IPS DF 19.7 (cell line): Measurements from ENCODE around the gene ST7.
"Not testable (repeated sequence)": the region's sequence is repeated elsewhere in the genome, so short reads cannot be mapped to it uniquely, and the experiment has no call there.

Experiments used
- DNase-seq: peaks from one replicate; pipeline ENCODE4 v3.0.0-alpha.2; 2013; ENCODE audit warnings: low read depth, low spot score

Gene ST7

GRCh38 chr7:116950889-116951351 lies 2.4 kb upstream of the ST7 start:
- no peak for DNase-seq

DNA sequence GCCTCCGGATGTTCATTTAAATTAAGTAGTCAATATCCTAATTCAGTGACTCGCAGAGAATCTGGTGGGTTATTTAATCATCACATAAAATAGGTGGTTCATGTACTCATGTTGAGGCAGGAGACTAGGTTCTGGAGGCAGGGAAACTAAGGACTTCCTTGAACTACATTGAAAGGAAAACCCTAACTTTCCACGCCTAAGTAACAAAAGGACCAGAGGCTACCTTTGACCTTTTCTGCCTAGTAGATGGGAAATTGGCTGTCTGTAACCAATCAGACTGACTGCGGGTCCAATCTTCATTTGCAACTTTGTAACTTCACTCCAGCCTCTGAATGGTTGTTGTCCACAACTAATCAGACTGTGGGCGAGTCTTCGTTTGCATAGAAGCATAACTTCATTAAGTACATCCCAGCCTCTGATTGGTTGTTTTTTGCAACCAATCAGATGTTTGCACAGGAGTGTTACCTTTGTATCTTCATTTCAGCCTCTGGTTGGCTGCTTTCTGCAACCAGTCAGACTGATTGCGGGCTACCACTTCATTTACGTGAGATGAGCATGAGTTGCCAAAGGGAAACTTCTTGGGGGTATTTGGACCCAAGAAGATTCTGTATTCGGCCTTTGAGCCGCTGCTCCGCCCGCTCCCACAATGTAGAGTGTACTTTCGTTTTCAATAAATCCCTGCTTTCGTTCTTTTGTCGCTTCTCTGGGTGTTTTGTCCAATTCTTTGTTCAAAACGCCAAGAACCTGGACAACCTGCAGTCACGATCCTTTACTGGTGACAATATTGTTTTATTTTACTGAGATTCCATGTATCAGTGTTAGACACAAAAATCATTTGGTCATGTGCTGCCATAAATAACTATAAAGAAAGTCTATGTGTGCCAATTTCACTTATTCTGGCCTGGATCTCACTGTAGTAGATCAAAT lies 1.7 kb upstream of the ST7 start:
- no peak for DNase-seq

- no peak for DNase-seq
Observed at GRCh38 chr7:116952635-116953371, 498 bp upstream of the ST7 start.

DNA sequence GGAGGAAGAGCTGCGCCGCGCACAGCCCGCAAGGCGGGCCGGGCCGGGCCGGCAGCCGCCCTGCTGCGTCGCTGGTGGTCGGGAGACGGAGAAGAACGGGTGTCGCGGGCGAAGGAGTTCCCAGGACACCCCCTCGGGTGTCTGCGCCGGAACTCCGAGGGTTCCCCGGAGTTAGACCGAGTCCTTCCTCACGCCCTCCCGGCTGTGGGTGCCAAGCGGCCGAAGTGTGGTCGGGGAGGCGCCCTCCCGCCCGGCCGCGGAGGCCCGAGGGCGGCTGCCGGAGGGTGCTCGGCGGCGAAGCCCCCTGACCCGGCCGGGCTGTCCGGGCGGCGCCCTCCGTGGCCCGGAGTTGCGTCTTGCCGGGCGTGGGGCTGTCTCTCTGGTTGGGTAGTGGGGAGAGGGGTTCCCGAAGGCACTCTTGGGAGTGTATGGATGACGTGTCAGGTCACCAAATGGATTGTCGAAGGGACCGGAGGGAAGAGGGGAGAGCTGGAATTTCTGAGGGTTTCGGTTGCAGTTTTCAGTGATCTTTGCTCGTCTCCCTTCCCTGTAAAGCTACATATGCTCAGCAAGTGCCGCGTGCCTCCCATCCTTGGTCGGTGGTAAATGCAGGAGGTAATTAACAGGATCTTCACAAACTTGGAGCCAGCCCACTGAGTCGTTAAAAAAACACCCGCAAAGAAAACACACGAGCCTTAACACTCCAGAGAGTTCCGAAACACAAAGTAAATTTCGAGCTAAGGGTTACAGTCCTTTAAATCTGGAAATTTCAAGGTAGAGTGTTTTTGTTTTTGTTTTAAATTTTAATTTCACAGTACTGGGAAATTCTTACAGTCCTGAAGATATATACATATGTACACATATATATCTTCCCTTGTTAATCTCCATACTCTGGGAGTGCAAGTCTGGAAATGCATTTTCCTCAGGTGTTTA lies 871 bp downstream of the ST7 start:
- peak; percentile 83 for DNase-seq

DNA sequence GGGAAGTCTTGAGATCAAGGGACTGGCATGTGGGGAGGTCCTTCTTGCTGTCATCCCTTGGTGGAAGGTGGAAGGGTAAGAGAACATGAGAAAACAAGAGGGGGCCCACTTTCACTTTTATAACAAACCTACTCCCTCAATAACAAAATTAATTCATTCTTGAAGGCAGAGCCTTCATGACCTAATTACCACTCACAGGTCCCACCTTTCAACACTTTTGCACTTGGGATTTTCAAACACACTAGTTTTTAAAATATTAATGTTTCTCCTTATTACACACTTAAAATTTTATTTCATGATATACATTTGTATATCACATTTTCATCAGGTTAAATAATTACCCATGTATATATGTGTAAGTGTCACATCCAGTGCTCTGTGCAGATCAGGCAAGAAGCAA lies 2.0 kb downstream of the ST7 start:
- no peak for DNase-seq

GRCh38 chr7:116955801-116956476 lies 2.6 kb downstream of the ST7 start:
- DNase-seq = no peak

- DNase-seq = no peak
Observed at GRCh38 chr7:116956477-116956804, 3.1 kb downstream of the ST7 start.

- DNase-seq = no peak
Observed at GRCh38 chr7:116957874-116958273, 4.6 kb downstream of the ST7 start.

DNA sequence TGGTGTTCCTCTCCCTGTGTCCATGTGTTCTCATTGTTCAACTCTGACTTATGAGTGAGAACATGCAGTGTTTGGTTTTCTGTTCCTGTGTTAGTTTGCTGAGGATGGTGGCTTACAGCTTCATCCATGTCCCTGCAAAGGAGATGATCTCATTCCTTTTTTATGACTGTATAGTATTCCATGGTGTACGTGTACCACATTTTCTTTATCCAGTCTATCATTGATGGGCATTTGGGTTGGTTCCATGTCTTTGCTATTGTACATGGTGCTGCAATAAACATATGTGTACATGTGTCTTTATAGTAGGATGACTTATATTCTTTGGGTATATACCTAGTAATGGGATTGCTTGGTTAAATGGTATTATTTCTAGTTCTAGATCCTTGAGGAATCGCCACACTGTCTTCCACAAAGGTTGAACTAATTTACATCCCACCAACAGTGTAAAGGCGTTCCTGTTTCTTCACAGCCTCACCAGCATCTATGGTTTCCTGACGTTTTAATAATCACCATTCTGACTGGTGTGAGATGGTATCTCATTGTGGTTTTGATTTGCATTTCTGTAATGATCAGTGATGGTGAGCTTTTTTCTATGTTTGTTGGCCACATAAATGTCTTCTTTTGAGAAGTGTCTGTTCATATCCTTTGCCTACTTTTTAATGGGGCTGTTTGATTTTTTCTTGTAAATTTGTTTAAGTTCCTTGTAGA lies 8.8 kb downstream of the ST7 start:
- not testable (repeated sequence) for DNase-seq

- no peak for DNase-seq
Observed at GRCh38 chr7:116963234-116963633, 9.9 kb downstream of the ST7 start.

GRCh38 chr7:116966601-116967000 lies 13.3 kb downstream of the ST7 start:
- DNase-seq = no peak

- no peak for DNase-seq
Observed at GRCh38 chr7:116967254-116967922, 14.1 kb downstream of the ST7 start.

DNA sequence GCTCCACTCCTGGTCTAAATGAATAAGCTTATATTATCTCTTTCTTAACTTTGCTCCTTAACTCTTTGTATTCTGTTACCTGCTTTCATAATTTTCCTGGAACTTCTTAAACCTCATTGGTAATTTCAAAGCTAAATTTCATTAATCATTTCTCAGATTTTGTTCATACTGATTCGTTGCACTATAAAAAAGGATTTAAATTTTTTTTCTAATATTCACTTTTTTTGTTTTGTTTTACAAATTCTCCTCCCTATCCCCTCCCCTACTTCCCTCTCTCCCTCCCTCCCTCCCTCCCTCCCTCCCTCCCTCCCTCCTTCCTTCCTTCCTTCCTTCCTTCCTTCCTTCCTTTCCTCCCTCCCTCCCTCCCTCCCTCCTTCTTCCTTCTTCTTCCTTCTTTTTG lies 14.7 kb downstream of the ST7 start:
- no peak for DNase-seq

GRCh38 chr7:116968631-116969030 lies 15.3 kb downstream of the ST7 start:
- DNase-seq = no peak

- no peak for DNase-seq
Observed at GRCh38 chr7:116969371-116969902, 16.1 kb downstream of the ST7 start.

DNA sequence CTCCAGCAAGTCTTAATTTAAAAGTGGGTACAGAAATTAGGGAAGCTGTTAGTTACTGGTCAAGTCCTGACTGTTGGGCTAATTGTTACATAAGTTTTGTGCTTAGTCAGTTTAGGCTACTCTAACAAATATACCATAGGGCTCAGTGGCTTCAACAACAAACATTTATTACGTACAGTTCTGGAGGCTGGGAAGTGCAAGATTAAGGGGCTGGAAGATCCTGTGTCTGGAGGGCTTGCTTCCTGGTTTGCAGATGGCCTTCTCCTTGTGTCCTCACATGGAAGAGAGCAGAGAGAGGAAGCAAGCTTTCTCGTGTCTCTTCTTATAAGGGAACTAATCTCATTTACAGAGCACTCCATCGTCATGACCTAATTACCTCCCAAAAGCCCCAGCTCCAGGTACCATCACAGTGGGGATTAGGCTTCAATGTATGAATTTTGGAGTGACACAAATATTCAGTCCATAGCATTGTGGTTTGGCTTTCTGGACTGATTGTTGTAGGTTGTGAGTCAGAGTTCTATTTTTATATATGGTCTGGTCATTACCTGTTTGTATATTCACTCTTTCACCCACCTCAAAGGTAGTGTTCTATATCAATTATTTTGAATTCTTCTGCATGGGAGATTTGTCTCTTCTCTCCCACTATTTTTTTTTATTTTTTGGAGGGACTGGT lies 17.1 kb downstream of the ST7 start:
- DNase-seq = no peak

- DNase-seq = not testable (repeated sequence)
Observed at GRCh38 chr7:116971153-116971552, 17.9 kb downstream of the ST7 start.

DNA sequence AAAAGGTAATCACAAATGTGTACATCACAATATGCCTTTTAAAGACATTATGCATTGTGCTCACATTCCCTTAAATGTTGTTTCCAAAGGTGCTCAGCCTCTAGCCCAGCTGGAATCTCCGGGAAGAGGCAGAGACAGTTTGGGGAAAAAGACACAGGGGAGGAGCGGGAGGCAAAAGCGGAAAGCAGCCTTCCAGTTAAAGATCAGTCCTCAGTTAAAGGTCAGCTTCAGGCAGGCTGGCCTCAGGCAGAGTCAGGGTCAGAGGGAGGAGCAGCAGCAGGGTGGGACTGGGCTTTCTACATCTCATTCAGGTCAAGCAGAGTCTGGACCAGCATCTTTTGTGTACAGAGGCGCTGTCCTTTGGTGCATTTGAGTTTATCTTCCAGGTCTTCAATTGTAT lies 18.6 kb downstream of the ST7 start:
- no peak for DNase-seq

GRCh38 chr7:116975024-116975423 lies 21.7 kb downstream of the ST7 start:
- DNase-seq = not testable (repeated sequence)
